Calu3 (cell line): ENCODE measurements around the gene HOXC4. TPM values are rescaled to one million over a fixed set of nuclear protein-coding genes. Genes with fewer than 3 reads are reported as not detected.
"Not testable (repeated sequence)": the region's sequence is repeated elsewhere in the genome, so short reads cannot be mapped to it uniquely, and the experiment has no call there.

ENCODE experiments used
- BruUV-seq: library from RNA; stranded (reverse); fragments of 400-500 nt; replicated peaks from 2 replicates; lab custom pipeline; 2021; lab: Mats Ljungman, UMichigan
- CTCF ChIA-PET: fragments of 300-600 bp; sonication (Branson Sonifier 250); formaldehyde crosslinking; loops from one replicate; lab custom pipeline; 2022; ENCODE audit warnings: antibody characterized with exemption; lab: Charles Lee
- DNase-seq: peaks from one replicate; pipeline ENCODE4 v3.0.0; 2022
- H3K27ac Mint-ChIP-seq: one replicate; pipeline ENCODE4 v1.8.0; 2022; ENCODE audit warnings: mixed read lengths; ENCODE audit not compliant: unreplicated experiment
- H3K27me3 Mint-ChIP-seq: one replicate; pipeline ENCODE4 v1.8.0; 2022; ENCODE audit warnings: mixed read lengths; ENCODE audit not compliant: unreplicated experiment
- H3K36me3 Mint-ChIP-seq: one replicate; pipeline ENCODE4 v1.8.0; 2022; ENCODE audit warnings: mild to moderate bottlenecking, moderate library complexity, mixed read lengths; ENCODE audit not compliant: insufficient read depth, unreplicated experiment
- H3K4me1 Mint-ChIP-seq: one replicate; pipeline ENCODE4 v1.8.0; 2022; ENCODE audit warnings: mild to moderate bottlenecking, low read depth, mixed read lengths; ENCODE audit not compliant: unreplicated experiment
- H3K4me3 Mint-ChIP-seq: one replicate; pipeline ENCODE4 v1.8.0; 2022; ENCODE audit warnings: mild to moderate bottlenecking, low read depth, moderate library complexity, mixed read lengths; ENCODE audit not compliant: unreplicated experiment
- H3K9me3 Mint-ChIP-seq: one replicate; pipeline ENCODE4 v1.8.0; 2022; ENCODE audit warnings: low read depth, mixed read lengths; ENCODE audit not compliant: unreplicated experiment
- intact Hi-C: fragments of 100-400 bp; cut with micrococcal nuclease; formaldehyde crosslinking; loops from one replicate; pipeline ENCODE4 v1.10.0; 2022; ENCODE audit not compliant: unreplicated experiment
- total RNA-seq: library from RNA; stranded (reverse); gene quantifications from 2 replicates; pipeline ENCODE4 v1.2.3, GENCODE V29; 2022
- TF ChIP-seq, protein P1 (sequence below): fragments of 200-600 bp; IDR thresholded peaks from one replicate; pipeline ENCODE4 v1.8.0; 2022; ENCODE audit warnings: antibody characterized with exemption; ENCODE audit not compliant: unreplicated experiment

Gene HOXC4
- total RNA-seq, 1 experiment from 2014 or later, result 0.57 TPM

GRCh38 chr12:54071942-54072341 is 18.3 kb downstream of the HOXC4 start:
- TF ChIP-seq, protein P1, sequence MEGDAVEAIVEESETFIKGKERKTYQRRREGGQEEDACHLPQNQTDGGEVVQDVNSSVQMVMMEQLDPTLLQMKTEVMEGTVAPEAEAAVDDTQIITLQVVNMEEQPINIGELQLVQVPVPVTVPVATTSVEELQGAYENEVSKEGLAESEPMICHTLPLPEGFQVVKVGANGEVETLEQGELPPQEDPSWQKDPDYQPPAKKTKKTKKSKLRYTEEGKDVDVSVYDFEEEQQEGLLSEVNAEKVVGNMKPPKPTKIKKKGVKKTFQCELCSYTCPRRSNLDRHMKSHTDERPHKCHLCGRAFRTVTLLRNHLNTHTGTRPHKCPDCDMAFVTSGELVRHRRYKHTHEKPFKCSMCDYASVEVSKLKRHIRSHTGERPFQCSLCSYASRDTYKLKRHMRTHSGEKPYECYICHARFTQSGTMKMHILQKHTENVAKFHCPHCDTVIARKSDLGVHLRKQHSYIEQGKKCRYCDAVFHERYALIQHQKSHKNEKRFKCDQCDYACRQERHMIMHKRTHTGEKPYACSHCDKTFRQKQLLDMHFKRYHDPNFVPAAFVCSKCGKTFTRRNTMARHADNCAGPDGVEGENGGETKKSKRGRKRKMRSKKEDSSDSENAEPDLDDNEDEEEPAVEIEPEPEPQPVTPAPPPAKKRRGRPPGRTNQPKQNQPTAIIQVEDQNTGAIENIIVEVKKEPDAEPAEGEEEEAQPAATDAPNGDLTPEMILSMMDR, result no peak

GRCh38 chr12:54074308-54074707 is 20.7 kb downstream of the HOXC4 start:
- CTCF ChIA-PET, result no interaction called here

More at GRCh38 chr12:54071942-54072341, 18.3 kb downstream of the HOXC4 start:
- no peaks in the 10 kb centered on the region for H3K4me1 Mint-ChIP-seq
- H3K36me3 Mint-ChIP-seq, result no peaks in the 10 kb centered on the region
- no peak overlapping the region for H3K4me3 Mint-ChIP-seq
- no TSS peak for BruUV-seq
- DNase-seq, result no peak
- CTCF ChIA-PET, result no interaction called here
- intact Hi-C loops, result no loop called here
- H3K27me3 Mint-ChIP-seq, result peaks cover 58% of the 10 kb centered on the region
- H3K9me3 Mint-ChIP-seq, result no peaks in the 10 kb centered on the region
- no peak overlapping the region for H3K27ac Mint-ChIP-seq

GRCh38 chr12:54075409-54075808 is 21.8 kb downstream of the HOXC4 start:
- Mint-ChIP-seq H3K27me3 (peaks cover 54% of the 10 kb centered on the region), H3K4me3 (no peak overlapping the region), H3K9me3 (no peaks in the 10 kb centered on the region), H3K27ac (no peak overlapping the region), H3K36me3 (no peaks in the 10 kb centered on the region), H3K4me1 (no peaks in the 10 kb centered on the region)
- TF ChIP-seq, protein P1, result no peak
- intact Hi-C loops, result no loop called here
- DNase-seq, result no peak
- BruUV-seq, result no TSS peak
- CTCF ChIA-PET, result interaction anchor here (0.6 to 0.7 kb wide), 2 partner anchors 92 to 106 kb away, joined by 3 read pairs; no protein-coding TSS in a partner anchor

More at GRCh38 chr12:54074308-54074707, 20.7 kb downstream of the HOXC4 start:
- Mint-ChIP-seq H3K9me3 (no peaks in the 10 kb centered on the region), H3K4me1 (no peaks in the 10 kb centered on the region), H3K36me3 (no peaks in the 10 kb centered on the region), H3K27ac (no peak overlapping the region), H3K4me3 (no peak overlapping the region), H3K27me3 (peaks cover 59% of the 10 kb centered on the region)
- TF ChIP-seq, protein P1, result no peak
- no peak for DNase-seq
- intact Hi-C loops, result no loop called here
- no TSS peak for BruUV-seq

- Mint-ChIP-seq H3K27me3 (peaks cover 52% of the 10 kb centered on the region), H3K27ac (no peak overlapping the region), H3K36me3 (no peaks in the 10 kb centered on the region), H3K4me1 (no peaks in the 10 kb centered on the region), H3K4me3 (no peak overlapping the region), H3K9me3 (no peaks in the 10 kb centered on the region)
- CTCF ChIA-PET, result no interaction called here
- no TSS peak for BruUV-seq
- TF ChIP-seq, protein P1, result no peak
- intact Hi-C loops, result no loop called here
- DNase-seq, result no peak
Measured at GRCh38 chr12:54075974-54076373, 22.3 kb downstream of the HOXC4 start.

DNA sequence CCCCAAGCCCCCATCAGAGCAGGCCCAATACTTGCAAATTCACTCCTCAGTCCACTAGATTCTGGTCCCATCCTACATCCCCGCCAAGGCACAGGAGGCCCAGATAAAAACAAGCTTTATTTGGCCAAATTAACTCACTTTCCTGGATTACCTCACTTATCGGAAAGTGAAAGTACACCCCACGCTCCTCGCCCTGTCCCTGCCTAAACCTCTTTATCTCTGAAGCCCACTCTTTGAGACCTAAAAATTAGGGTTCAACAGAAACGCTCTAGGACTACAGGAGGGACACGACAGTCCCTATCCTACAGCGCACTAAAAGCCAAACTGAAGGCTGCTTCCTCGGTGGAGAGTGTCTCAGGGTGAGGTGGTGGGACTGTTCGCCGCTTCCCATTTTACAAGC is 24.2 kb downstream of the HOXC4 start:
- H3K9me3 Mint-ChIP-seq, H3K4me3 Mint-ChIP-seq, H3K36me3 Mint-ChIP-seq, H3K27ac Mint-ChIP-seq, BruUV-seq, DNase-seq, intact Hi-C loops, H3K4me1 Mint-ChIP-seq, CTCF ChIA-PET: not testable (repeated sequence)
- H3K27me3 Mint-ChIP-seq, result peaks cover 53% of the 10 kb centered on the region

DNA sequence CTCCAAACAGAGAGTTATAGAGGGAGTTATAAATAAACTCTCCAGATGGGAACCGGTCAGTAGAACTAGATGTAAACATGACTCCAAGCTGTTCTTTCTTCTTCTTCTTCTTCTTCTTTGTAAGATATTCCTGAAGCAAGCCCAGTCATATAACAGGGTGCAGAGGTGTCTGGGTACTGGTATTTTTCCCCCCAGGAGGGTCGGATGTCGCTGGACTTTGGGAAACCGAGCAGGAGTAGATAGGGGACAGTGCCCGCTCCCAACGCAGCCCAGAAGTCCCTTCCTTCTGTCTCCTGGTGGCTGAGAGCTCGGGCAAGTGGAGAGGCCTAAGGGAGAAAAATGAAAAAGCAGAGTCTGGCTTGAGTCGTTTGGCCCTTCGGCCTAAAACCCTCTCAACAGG is 25.5 kb downstream of the HOXC4 start:
- DNase-seq, H3K9me3 Mint-ChIP-seq, intact Hi-C loops, H3K36me3 Mint-ChIP-seq, BruUV-seq, H3K4me3 Mint-ChIP-seq, H3K27ac Mint-ChIP-seq, CTCF ChIA-PET, H3K4me1 Mint-ChIP-seq: not testable (repeated sequence)
- peaks cover 58% of the 10 kb centered on the region for H3K27me3 Mint-ChIP-seq
